HL-60/S4 treated with retinoic acid at 250 ng/mL for 4 days and 3 days (cell line): ENCODE data around the gene TLX1.

Experiments
- in situ Hi-C: fragments of 300-500 bp; cut with MboI; formaldehyde crosslinking; loops from 2 replicates; pipeline ENCODE4 v1.7.0; 2022; ENCODE audit warnings: low sequenced_read_pairs

Gene TLX1

DNA sequence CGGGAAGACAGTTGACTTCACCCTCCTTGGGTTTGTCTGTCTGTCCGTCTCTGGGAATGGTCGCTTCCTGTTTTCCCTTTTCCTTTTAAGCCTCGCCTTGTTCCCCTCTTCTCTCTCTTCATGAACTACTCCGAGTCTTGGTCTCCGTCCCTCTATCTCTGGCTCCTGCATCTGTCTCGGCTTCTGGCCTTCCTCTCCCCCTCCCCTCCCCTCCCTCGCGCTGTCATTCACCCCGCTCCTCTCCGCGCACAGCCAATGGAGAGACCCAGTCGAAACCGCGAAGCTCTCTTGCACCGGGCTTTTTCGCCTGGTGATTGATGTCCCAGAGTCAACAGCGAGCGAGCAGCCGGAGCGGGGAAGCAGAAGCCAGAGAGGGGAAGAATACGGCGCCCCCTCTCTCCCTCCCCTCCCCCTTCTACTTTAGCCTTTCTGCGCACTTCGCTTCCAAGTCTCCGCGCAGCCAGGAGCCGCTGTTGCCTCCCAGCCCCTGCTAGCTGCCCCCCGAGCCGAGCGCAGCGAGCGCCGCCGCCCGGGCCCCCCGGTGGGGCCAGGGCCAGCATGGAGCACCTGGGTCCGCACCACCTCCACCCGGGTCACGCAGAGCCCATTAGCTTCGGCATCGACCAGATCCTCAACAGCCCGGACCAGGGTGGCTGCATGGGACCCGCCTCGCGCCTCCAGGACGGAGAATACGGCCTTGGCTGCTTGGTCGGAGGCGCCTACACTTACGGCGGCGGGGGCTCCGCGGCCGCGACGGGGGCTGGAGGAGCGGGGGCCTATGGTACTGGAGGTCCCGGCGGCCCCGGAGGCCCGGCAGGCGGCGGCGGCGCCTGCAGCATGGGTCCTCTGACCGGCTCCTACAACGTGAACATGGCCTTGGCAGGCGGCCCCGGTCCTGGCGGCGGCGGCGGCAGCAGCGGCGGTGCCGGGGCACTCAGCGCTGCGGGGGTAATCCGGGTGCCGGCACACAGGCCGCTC, at the start of gene TLX1:
TLX1 (plus strand) TSS at position 317 of the 978 bp plus-strand sequence; CDS start at position 559, 242 bp downstream.
- in situ Hi-C loops = no loop called here

GRCh38 chr10:101085846-101086245, 45.3 kb upstream of the TLX1 start:
- in situ Hi-C loops = no loop called here

DNA sequence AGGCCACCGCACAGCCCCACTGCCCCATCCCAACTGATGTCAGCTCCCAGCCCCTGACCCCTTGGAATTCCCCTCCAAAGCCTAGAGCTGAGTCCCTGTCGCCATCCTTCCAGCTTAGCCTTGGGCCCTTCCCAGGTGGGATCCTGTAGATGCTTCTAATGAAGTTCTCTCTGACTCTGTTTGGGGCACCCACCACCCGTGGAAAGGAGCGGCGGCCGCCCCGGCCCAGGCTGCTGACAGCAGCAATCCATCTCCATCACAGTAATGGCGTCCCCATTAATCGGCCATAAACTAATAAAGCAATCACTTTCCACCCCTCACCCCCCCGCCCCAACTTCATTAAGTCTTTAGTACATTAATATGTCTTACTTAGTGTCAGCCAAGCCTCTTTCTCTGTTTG, 43.7 kb upstream of the TLX1 start:
- in situ Hi-C loops = no loop called here

DNA sequence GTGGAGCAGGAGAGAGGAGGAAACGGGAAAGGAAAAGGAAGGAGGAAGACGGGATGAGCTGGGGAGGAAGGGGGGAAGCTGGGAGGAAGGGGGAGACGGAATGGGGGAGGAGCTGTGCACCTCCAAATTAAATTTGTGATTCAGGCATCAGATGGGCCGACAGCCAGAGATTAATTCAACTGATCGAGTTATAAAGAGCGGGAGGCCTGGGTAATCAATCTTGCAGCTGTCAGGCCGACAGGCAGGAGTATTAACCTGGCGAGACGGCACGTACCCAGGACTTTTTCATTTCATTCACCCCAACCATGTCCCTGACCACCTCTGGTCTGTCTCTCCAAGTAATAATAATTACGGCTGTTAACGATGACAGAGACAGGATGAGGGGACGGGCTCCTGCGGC, 43.1 kb upstream of the TLX1 start:
- in situ Hi-C loops = no loop called here

- in situ Hi-C loops = no loop called here
These were observed 41.4 kb upstream of the TLX1 start for GRCh38 chr10:101089520-101090299.

GRCh38 chr10:101090597-101090996, 40.5 kb upstream of the TLX1 start:
- in situ Hi-C loops = no loop called here

DNA sequence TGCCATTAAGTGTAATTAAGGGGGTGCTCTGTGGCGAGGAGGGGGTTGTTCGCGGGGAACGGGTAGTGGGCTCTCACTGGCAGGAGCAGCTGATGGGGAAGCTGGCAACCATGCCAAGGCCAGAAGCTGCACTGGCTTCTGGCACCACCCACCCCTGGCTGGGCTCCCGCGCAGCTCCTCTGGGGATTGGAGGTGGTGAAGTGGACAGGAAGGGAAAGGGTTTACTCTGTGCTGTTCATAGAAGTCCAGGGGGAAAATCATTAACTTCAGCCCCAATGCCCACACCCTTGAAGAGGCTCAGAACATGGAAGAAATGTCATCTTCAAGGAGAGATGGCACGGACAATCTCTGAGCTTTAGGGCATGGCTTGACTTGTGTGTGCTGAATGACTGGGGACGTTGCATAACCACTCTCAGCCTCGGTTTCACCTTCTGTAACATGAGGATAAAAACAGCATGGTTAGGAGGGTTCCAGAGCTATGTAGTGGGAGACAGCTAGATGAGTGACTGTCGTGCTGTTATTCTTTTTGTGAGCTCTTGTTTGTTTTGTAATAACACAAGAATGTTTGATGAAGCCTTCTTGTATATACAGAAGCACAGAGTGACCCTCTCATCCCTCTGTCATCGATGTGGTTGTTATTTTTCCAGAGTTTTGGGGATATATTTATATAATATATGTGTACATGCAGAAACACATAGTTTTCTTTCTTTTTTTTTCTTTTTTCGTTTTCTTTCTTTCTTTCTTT, 39.4 kb upstream of the TLX1 start:
- in situ Hi-C loops = no loop called here

DNA sequence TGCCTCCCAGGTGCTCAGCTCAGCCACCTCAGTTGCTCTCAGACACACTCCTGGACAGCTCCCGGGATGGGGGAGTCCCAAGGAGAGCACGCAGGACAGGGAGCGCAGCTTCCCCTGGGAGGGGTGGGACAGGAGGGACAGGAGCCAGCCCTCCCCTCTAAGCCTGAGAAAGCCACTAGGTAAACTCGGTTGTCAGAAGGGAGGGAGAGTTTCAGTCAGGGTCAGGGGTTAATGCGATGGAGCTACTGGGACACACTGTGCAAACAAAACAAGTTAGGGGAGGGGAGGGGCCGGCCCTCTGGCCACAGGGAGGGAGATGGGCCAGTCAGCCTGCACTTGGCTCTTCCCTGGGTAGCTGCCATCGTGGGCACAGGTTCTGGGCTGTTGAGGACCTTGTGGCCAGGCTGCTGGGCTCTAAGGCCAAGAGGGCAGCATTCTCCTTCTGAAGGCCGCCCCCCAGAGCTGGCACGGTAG, 38.2 kb upstream of the TLX1 start:
- in situ Hi-C loops = no loop called here

DNA sequence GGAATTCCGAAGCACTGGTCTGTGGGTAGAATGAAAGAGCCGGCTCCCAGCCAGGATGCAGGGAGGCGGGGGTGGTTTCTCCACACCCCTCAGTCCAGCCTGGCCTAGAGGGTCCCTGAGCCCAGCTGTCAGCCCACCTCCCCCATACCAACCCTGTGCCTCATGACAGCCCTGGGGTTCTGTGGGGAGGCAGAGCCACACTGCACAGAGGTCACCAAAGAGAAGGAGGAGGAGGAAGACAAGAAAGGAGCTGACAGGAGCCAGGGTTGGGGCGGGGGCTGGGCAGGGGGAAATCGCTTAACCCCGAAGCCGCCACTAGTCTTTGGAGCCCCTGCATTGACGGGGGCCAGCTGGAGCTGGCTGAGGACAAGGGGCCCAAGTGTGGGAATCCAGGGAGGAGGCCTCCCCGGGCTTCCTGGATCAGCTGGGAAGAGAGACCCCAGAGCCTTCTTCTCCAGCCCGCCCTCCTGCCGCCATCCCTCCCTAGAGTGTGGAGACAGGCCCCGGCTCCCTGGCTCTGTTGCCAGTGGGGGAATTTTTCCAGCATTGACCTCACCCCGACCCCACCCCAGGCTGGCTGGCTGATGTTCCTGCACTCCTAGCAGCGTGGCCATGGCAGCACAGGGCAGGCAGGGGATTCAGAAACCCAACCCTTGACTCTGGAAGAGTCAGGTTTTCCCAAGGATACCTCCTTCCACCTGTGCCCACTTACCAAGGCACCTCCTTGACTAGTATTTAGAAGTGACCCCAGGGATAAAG, 36.8 kb upstream of the TLX1 start:
- in situ Hi-C loops = no loop called here

DNA sequence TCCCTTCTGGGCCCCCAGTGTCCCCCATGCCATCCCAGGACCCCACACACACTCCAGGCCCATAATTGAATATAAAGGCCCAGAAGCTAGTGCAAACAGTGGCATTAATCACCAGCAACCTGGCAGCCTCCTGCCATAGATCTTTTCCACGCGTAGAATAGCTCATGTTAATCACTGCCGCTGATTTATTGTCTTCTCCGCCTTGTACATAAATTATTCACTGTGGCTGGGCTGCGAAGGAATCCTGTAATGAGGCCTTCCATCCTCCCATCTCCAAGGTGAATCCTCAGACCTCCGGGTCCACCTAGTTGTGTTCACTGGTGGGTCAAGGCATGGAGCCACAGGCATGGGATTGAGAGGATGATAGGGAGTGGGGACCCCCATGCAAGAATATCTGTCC, 36.1 kb upstream of the TLX1 start:
- in situ Hi-C loops = no loop called here

- in situ Hi-C loops = no loop called here
These were observed 35.4 kb upstream of the TLX1 start for GRCh38 chr10:101095550-101096213.

DNA sequence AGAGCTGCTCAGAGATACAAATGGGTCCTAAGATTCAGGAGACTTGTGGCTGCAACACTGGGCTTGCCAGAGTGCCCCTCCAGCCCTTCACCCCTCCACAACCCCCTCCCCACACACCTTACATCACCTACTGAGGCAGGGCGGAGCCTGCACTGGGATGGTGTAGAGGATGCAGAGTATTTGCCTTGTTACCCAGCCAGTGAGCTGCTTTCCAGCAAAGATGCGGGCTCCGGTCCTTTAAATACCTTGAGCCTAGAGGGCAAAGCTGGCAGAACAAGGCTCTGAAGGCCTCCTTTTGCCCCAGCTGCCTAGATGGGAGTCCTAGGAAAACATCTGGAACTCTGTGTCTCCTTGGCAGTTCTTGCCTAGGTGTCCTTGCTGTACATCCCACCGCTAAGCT, 34.7 kb upstream of the TLX1 start:
- in situ Hi-C loops = no loop called here

GRCh38 chr10:101097881-101098280, 33.2 kb upstream of the TLX1 start:
- in situ Hi-C loops = no loop called here

- in situ Hi-C loops = no loop called here
These were observed 31.2 kb upstream of the TLX1 start for GRCh38 chr10:101099901-101100300.

DNA sequence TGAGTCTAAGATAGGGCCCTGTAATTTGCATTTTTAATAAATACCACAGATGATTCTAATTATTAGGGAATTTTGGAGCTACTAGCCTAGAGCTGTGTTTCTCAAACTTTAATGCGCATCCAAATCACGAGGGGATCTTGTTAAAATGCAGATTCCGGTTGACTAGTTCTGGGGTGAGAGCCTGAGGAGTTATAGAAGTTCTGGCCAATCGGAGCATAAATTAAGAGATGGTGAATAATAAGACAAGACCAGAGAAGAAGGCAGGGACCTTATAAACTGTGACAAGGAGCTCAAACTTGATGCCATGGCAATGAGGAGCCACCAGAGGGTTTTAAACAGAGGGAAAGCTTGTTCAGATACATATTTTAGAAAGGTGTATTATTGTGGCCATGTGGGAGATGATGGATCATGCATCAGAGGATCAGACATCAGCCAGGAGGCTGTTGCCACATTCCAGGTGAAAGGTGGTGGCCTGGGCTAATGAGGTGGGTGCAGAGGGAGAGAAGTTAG, 29.7 kb upstream of the TLX1 start:
- in situ Hi-C loops = no loop called here

- in situ Hi-C loops = no loop called here
These were observed 27.7 kb upstream of the TLX1 start for GRCh38 chr10:101103430-101103829.

DNA sequence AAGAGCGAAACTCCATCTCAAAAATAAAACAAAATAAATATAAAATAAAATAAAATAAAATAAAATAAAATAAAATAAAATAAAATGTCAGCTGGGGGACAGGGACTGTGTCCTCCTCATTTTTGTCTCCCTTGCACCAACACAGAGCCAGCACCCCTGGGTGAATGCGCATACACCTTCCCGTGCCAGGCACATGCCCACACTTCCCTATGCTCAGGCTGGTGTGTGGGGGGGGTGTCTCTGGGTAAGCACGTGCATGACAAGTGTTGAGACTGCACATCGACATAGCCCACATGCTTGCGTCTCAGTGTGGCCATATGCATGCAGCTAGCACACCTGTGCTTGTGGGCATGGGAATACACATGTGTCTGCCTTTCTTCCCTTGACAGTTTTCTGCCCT, 24.7 kb upstream of the TLX1 start:
- in situ Hi-C loops = no loop called here

DNA sequence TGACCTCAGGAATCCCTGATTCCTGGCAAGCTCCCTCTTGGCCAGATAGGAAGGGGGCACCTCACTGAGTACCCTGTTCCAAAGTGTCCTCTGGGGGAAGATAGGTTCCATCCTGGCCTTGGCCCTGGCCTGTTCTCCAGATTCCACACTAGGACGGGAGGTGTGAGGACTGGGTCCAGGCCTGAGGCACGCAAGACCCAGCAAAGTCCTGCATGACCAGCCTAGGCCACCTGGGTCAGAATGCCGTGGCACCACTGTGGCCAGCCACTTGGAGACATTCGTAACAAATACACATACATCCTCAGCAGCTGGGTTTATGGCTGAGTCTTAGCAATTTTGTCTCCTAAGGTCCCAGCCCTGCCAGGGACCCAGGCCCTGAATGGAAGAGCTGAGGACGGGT, 23.3 kb upstream of the TLX1 start:
- in situ Hi-C loops = no loop called here

GRCh38 chr10:101110856-101111523, 20.1 kb upstream of the TLX1 start:
- in situ Hi-C loops = no loop called here
